ENCODE results near the gene MAML2.

DNA sequence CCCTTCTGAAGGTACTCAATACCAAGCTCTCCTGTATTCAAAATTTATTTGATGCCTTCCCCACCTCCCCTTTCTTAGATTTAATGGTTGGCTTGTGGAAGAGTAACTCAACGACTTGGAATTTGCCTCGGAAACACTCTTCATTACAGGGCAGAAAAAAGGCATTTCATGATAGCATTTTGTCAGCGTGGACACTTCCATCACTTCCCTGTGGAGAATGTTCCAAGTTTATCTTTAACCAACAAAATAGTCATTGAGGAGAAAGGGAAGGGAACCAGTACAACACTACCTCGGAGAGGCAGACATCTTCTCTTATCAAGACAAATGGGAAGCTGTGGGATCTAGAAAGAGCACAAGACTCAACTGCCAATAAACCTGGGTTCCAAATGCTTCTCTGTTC lies 241.8 kb downstream of the MAML2 start:
- TF ChIP-seq GTF2F1 (IDR thresholded peaks at IDR 0.05; ENCODE audit: low read length) (no peak), GPN1 (CRISPR knock-in tag; IDR thresholded peaks at IDR 0.05; ENCODE audit: borderline replicate concordance) (no peak), REL (CRISPR knock-in tag; conservative IDR thresholded peaks at IDR 0.05) (no peak), FOXP1 (IDR thresholded peaks at IDR 0.05) (no peak), FOXP1 (CRISPR knock-in tag; IDR thresholded peaks at IDR 0.05) (no peak), CC2D1A (CRISPR knock-in tag; IDR thresholded peaks at IDR 0.05) (no peak), ARNTL (CRISPR knock-in tag; IDR thresholded peaks at IDR 0.05) (no peak), HDAC2 (CRISPR knock-in tag; IDR thresholded peaks at IDR 0.05) (no peak), HNRNPK (IDR thresholded peaks at IDR 0.05; ENCODE audit: low read depth, low read length, poor library complexity, severe bottlenecking) (no peak), EP300 (IDR thresholded peaks at IDR 0.05; ENCODE audit: low read depth in 2 of 2, low read length in 2 of 2) (no peak), EP300 (CRISPR knock-in tag; IDR thresholded peaks at IDR 0.05; ENCODE audit: borderline replicate concordance) (no peak)
- TF ChIP-seq, protein P1, sequence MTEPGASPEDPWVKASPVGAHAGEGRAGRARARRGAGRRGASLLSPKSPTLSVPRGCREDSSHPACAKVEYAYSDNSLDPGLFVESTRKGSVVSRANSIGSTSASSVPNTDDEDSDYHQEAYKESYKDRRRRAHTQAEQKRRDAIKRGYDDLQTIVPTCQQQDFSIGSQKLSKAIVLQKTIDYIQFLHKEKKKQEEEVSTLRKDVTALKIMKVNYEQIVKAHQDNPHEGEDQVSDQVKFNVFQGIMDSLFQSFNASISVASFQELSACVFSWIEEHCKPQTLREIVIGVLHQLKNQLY (CRISPR knock-in tag; IDR thresholded peaks at IDR 0.05): no peak
